ENCODE measurements around the gene NTM.

DNA sequence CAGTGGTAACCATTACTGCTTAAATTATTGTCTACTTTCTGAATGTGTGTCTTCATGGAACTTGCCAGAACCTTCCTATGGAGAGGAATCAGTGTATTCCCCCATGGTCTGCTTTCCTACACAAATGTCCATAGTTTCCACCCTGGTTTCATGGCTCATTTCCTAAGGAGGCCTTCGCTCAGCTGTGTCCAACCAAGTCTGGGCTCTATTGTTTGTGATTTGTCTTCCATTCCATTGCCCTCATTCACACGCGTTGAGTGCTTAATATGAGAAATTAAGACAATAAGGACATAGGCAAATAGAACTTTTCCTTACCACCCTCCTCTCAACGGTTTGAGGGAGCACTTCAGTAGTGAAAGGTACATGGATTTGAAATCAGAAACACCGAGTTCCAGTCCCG lies 510.6 kb downstream of the NTM start:
- TF ChIP-seq, protein P1, sequence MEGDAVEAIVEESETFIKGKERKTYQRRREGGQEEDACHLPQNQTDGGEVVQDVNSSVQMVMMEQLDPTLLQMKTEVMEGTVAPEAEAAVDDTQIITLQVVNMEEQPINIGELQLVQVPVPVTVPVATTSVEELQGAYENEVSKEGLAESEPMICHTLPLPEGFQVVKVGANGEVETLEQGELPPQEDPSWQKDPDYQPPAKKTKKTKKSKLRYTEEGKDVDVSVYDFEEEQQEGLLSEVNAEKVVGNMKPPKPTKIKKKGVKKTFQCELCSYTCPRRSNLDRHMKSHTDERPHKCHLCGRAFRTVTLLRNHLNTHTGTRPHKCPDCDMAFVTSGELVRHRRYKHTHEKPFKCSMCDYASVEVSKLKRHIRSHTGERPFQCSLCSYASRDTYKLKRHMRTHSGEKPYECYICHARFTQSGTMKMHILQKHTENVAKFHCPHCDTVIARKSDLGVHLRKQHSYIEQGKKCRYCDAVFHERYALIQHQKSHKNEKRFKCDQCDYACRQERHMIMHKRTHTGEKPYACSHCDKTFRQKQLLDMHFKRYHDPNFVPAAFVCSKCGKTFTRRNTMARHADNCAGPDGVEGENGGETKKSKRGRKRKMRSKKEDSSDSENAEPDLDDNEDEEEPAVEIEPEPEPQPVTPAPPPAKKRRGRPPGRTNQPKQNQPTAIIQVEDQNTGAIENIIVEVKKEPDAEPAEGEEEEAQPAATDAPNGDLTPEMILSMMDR (conservative IDR thresholded peaks at IDR 0.05; ENCODE audit: low read length) = no peak
- no peak for TF ChIP-seq EZH2phosphoT487 (IDR thresholded peaks at IDR 0.05; ENCODE audit: borderline replicate concordance)

Measured in Loucy (cell line).